BE2C (cell line): Measurements from ENCODE around the gene SLC22A9.

Source experiments
- DNase-seq: peaks from one replicate; pipeline ENCODE4 v3.0.0-alpha.2; 2020
- H3K27me3 ChIP-seq: fragments of 250-450 bp; sonication (Bioruptor Pico); 2 replicates; pipeline ENCODE4 v1.5.1; 2020; ENCODE audit warnings: mild to moderate bottlenecking
- H3K36me3 ChIP-seq: fragments of 250-450 bp; sonication (Bioruptor Pico); 2 replicates; pipeline ENCODE4 v1.5.1; 2020; ENCODE audit warnings: mild to moderate bottlenecking
- H3K4me1 ChIP-seq: fragments of 250-450 bp; sonication (Bioruptor Pico); 2 replicates; pipeline ENCODE4 v1.5.1; 2020
- H3K4me3 ChIP-seq: 2 replicates; pipeline ENCODE4 v1.5.1; 2011; ENCODE audit warnings: low read depth, low read length
- H3K9me3 ChIP-seq: fragments of 250-450 bp; sonication (Bioruptor Pico); 2 replicates; pipeline ENCODE4 v1.5.1; 2020
- TF ChIP-seq, protein P1 (sequence below): IDR thresholded peaks from 2 replicates; pipeline ENCODE4 v1.5.1; 2012; ENCODE audit warnings: mild to moderate bottlenecking, low read depth, low read length

Gene SLC22A9

DNA sequence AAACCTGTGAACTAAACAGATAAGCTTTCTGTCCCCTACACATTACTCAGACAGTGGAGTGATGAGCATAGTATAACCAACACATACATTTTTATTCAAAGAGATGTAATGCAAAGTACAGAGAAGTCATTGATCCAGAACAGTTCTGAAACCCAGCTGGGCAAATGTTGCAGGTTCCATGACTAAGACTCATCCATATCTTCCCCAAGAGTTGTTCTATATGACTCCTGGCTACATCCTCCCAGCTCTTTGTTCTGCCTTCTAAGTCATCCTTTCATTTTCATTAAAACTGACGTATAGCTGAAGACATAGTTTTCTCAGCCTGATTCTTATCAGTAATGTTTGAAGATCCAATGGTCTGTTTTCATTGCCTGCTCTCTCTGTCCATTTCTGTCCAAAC is 74.1 kb downstream of the SLC22A9 start:
- H3K36me3 ChIP-seq, result no peaks in the 10 kb centered on the region
- no peaks in the 10 kb centered on the region for H3K27me3 ChIP-seq
- H3K4me3 ChIP-seq, result no peak overlapping the region
- H3K4me1 ChIP-seq, result no peaks in the 10 kb centered on the region
- H3K9me3 ChIP-seq, result no peaks in the 10 kb centered on the region
- DNase-seq, result no peak
- TF ChIP-seq, protein P1, sequence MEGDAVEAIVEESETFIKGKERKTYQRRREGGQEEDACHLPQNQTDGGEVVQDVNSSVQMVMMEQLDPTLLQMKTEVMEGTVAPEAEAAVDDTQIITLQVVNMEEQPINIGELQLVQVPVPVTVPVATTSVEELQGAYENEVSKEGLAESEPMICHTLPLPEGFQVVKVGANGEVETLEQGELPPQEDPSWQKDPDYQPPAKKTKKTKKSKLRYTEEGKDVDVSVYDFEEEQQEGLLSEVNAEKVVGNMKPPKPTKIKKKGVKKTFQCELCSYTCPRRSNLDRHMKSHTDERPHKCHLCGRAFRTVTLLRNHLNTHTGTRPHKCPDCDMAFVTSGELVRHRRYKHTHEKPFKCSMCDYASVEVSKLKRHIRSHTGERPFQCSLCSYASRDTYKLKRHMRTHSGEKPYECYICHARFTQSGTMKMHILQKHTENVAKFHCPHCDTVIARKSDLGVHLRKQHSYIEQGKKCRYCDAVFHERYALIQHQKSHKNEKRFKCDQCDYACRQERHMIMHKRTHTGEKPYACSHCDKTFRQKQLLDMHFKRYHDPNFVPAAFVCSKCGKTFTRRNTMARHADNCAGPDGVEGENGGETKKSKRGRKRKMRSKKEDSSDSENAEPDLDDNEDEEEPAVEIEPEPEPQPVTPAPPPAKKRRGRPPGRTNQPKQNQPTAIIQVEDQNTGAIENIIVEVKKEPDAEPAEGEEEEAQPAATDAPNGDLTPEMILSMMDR, result no peak

DNA sequence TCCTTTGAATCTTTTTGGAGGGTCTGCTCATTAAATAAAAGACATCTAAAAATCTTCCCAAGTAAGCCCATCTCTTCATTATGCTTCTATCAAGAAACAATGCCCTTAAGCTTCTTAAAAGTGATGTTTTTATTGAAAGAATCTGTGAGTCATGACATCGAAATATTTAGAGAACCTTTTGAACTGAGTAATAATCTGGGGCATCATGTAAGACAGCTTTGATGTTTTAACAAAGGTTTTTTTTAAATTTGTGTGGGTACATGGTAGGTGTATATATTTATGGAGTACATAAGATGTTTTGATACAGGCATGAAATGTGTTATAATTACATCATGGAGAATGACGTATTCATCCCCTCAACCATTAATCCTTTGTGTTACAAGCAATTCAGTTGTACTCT is 74.6 kb downstream of the SLC22A9 start:
- DNase-seq, result no peak
- Histone ChIP-seq H3K4me3 (no peak overlapping the region), H3K4me1 (no peaks in the 10 kb centered on the region), H3K27me3 (no peaks in the 10 kb centered on the region), H3K36me3 (no peaks in the 10 kb centered on the region), H3K9me3 (no peaks in the 10 kb centered on the region)
- TF ChIP-seq, protein P1, result no peak

DNA sequence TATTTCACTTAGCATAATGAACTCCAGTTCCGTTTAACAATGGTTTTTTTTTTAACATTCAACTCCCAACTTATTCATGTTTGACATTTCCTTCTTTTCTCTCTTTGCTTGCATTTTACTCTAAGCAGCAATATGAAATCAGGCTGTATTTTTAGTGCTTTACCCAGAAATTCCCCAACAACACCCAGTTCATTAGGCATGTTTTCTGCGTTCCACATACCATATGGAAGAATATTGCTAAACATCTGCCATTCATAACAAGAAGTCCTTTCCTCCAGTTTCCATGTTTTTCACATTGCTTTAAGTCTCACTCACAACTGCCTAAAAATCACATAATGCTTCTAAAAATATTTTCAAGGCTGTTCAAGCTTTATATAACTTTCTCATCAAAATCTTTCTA is 75.5 kb downstream of the SLC22A9 start:
- H3K4me3 ChIP-seq, result no peak overlapping the region
- no peaks in the 10 kb centered on the region for H3K27me3 ChIP-seq
- TF ChIP-seq, protein P1, result no peak
- DNase-seq, result no peak
- H3K9me3 ChIP-seq, result no peaks in the 10 kb centered on the region
- no peaks in the 10 kb centered on the region for H3K4me1 ChIP-seq
- H3K36me3 ChIP-seq, result no peaks in the 10 kb centered on the region

DNA sequence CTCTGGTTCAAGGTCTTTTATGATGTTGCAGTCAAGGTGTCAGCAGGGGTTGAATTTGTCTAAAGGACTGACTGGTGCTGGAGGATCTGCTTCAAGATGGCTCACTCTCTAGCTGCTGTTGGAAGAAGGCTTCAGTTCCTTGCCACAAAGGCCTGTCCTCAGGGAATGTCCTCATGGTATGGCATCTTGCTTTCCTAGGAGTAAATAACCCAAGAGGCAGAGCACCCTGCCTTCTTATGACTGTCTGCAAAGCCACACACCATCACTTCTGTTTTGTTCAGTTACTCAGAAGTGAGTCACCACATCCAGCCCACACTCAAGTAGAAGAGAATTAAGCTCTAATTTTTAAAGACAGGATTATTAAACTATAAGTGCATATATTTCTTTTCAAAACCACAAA is 76.1 kb downstream of the SLC22A9 start:
- Histone ChIP-seq H3K4me3 (no peak overlapping the region), H3K9me3 (no peaks in the 10 kb centered on the region), H3K27me3 (no peaks in the 10 kb centered on the region), H3K36me3 (no peaks in the 10 kb centered on the region), H3K4me1 (no peaks in the 10 kb centered on the region)
- no peak for DNase-seq
- TF ChIP-seq, protein P1, result no peak

DNA sequence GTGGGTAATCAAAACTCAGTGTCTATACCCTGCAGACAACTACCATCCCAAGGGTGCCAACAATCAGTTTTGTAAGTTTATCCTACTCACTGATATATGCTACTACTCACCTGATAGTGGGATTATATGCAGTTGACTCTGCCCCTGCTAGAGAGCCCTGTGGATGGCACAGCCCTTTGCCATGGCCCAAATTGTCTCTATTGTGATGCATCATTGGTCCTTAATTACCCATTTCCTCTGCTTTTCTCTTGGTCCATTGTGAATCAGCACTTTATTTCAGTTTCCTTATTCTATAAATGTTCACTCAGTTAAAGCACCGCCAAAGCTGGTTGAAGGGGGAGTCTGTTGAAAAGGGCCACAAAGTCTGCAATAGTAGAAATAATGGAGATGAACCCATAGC is 79.1 kb downstream of the SLC22A9 start:
- Histone ChIP-seq H3K27me3 (no peaks in the 10 kb centered on the region), H3K9me3 (no peaks in the 10 kb centered on the region), H3K4me1 (no peaks in the 10 kb centered on the region), H3K4me3 (no peak overlapping the region), H3K36me3 (no peaks in the 10 kb centered on the region)
- TF ChIP-seq, protein P1, result no peak
- DNase-seq, result no peak

DNA sequence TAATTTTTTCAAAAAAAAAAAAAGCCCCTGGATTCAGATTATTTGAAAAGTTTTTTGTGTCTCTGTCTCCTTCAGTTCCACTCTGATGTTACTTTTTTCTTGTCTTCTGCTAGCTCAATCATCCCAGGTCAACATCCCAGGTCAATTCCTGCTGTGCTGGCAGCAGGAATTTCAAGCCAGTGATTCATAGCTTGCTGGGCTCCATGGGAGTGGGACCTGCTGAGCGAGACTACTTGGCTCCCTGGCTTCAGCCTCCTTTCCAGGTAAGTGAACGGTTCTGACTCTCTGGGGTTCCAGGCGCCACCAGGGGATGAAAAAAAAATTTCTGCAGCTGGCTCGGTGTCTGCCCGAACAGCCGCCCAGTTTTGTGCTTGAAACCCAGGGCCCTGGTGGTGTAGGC is 90.0 kb downstream of the SLC22A9 start:
- no peaks in the 10 kb centered on the region for H3K4me1 ChIP-seq
- TF ChIP-seq, protein P1, result no peak
- H3K4me3 ChIP-seq, result no peak overlapping the region
- no peaks in the 10 kb centered on the region for H3K36me3 ChIP-seq
- H3K9me3 ChIP-seq, result no peaks in the 10 kb centered on the region
- no peaks in the 10 kb centered on the region for H3K27me3 ChIP-seq
- DNase-seq, result no peak
